Ectodermal cell (in vitro differentiated cells): ENCODE results near the gene SHH. TPM values are rescaled to one million over a fixed set of nuclear protein-coding genes. Genes with fewer than 3 reads are reported as not detected.

Experiments used
- H3K27ac ChIP-seq: 2 replicates; pipeline ENCODE4 v1.7.0; 2013; ENCODE audit warnings: mild to moderate bottlenecking, low read depth, low read length; ENCODE audit not compliant: insufficient read depth, poor library complexity, severe bottlenecking
- H3K27me3 ChIP-seq: 2 replicates; pipeline ENCODE4 v1.7.0; 2013; ENCODE audit warnings: mild to moderate bottlenecking, low read length; ENCODE audit not compliant: insufficient read depth, control insufficient read depth, poor library complexity, severe bottlenecking
- H3K36me3 ChIP-seq: one replicate; pipeline ENCODE4 v1.7.0; 2013; ENCODE audit warnings: low read length; ENCODE audit not compliant: control insufficient read depth, insufficient read depth
- H3K4me1 ChIP-seq: one replicate; pipeline ENCODE4 v1.7.0; 2013; ENCODE audit warnings: low read length; ENCODE audit not compliant: control insufficient read depth, insufficient read depth
- H3K4me3 ChIP-seq: 2 replicates; pipeline ENCODE4 v1.7.0; 2013; ENCODE audit warnings: low read depth, low read length, control low read depth; ENCODE audit not compliant: insufficient read depth
- H3K9me3 ChIP-seq: 2 replicates; pipeline ENCODE4 v1.7.0; 2013; ENCODE audit warnings: mild to moderate bottlenecking, low read length, moderate library complexity; ENCODE audit not compliant: control insufficient read depth
- WGBS, 2 experiments: methylation state at CpG; one replicate each; pipeline ENCODE4 v1.1.7; 2013; ENCODE audit warnings: missing lambda C conversion rate in 2 of 2; 5-methylcytosine and 5-hydroxymethylcytosine counted together
- polyA plus RNA-seq, 4 experiments: library from polyadenylated mRNA; stranded (reverse); fragments of 50-300 nt; gene quantifications; one replicate each; pipeline ENCODE4 v1.2.3, GENCODE V29; 2013

SHH gene
- not detected for polyA plus RNA-seq (2013, experiment 1 of 4)
- 0.04 TPM for polyA plus RNA-seq (2013, experiment 2 of 4)
- 0.11 TPM for polyA plus RNA-seq (2013, experiment 3 of 4)
- 0.08 TPM for polyA plus RNA-seq (2013, experiment 4 of 4)

DNA sequence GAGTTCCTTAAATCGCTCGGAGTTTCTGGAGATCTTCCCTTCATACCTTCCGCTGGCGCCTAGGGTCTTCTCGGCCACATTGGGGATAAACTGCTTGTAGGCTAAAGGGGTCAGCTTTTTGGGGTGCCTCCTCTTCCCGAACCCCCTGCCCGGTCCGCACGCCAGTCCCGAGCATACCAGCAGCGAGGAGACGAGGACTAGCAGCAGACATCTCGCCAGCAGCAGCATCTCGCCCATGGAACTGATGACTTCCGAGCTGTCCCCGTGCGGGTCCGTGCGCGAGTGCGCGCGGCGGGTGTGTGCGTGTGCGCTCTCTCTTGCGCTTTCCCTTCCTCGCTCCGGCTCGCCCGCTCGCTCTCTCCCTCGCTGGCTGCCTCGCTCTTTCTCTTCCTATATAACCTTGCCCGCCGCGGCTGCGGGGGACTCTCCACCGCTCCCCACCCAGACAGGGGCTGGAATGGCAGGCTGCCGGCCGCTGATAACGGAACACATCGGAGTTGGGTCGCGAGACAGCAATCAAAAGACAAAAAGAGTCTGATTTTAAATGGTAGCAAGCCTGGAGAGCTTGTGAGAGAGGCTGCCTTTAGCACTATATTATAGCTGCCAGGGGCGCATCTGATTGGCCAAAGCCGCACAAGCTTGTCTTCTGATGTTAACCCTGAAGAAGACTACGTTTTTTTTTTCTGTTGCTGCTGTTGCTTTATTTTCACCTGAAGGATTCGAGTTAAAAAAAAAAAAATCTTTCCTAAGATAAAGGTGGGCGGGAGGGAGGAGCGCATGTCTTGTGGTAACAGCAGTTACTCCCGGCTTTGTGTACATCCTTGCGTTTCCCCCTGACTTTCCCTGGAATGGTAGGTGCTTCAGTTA is at the start of gene SHH:
SHH (minus strand) TSS at position 569 of the 867 bp plus-strand sequence; CDS start at position 228, 341 bp downstream.
- Histone ChIP-seq H3K4me1 (peaks cover 19% of the 10 kb centered on the region), H3K27me3 (peaks cover 87% of the 10 kb centered on the region), H3K36me3 (no peaks in the 10 kb centered on the region), H3K9me3 (no peaks in the 10 kb centered on the region), H3K27ac (no peak within 1 kb of the TSS), H3K4me3 (no peak within 1 kb of the TSS)
- 2 to 3% methylated on average over 53 of the region's 53 CpGs for WGBS, 2 experiments

DNA sequence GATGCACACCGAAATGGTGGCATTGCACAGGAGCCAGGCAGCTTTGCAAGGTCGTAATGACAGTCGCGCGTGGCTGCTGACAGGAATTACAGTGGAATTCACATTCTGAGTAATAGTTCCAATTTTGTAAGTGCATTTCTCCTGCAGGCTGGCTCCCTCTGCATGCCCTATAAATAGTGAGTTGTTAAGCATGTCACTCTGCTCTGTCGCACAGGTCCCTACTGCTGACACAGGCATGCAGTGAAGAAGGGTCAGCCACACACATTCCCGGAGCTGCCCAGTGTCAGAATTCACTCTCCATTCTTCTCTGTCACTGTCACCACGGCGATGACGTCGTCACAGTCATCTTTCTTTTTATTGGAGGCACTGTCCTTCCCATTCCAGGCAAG is 49.2 kb upstream of the SHH start:
- WGBS, 2 experiments = 76 to 80% methylated on average over 11 of the region's 11 CpGs
- Histone ChIP-seq H3K27me3 (no peaks in the 10 kb centered on the region), H3K4me1 (peaks cover 3% of the 10 kb centered on the region), H3K36me3 (no peaks in the 10 kb centered on the region), H3K27ac (no peak overlapping the region), H3K4me3 (no peak overlapping the region), H3K9me3 (no peaks in the 10 kb centered on the region)

DNA sequence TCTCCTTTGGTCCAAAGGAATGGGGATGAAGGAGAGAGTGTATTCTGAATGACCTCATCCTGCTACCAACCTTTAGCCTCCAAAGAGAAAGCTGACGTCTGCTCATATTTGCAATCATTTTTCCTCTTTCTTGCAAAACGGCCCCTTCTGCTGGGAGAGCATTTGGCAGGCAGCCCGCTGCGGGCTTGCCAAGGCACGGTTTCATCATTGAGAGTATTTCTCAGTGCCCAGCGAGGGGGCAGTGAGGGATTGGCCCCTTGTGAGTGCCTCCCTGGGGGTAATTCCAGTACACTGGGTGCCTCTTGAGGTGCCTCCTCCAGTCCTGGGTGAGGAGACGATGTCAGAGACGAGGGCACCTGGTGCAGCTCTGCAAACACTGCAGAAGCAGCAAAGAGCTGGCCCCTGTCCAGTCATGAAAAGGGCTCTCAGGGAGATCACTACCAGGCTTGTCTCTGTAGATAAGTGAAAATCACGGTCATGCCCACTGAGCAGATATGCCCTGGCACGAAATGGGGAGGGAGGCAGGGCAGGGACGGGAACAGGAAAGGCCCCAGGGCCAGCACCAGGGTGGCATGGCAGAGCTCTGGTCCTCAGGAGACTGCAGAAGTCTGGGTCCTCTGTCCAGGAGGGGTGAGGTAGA is 48.7 kb upstream of the SHH start:
- no peaks in the 10 kb centered on the region for H3K36me3 ChIP-seq
- no peak overlapping the region for H3K4me3 ChIP-seq
- no peaks in the 10 kb centered on the region for H3K9me3 ChIP-seq
- H3K27me3 ChIP-seq = no peaks in the 10 kb centered on the region
- H3K4me1 ChIP-seq = peaks cover 3% of the 10 kb centered on the region
- no peak overlapping the region for H3K27ac ChIP-seq
- WGBS, 2 experiments = 86 to 87% methylated on average over 11 of the region's 11 CpGs

DNA sequence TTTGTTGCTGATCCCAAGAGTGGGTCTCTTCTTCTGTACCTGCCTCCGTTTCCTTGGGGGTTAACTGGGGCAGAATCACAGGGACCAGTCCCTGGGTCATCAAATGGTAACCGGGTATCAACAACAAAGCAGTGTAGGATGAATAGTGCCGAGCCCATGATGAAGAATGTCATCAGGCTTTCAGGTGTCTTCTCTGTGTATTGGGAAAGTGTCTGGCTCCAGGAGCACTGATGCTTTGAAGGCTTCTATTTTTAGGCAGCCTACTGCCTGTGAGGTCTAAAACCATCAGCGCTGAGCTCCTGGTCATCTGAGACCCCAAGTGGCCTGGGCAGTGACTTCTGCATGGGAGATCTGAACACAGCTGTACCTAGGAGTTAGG is 48.2 kb upstream of the SHH start:
- H3K27me3 ChIP-seq = no peaks in the 10 kb centered on the region
- no peaks in the 10 kb centered on the region for H3K9me3 ChIP-seq
- WGBS, 2 experiments = 78 to 81% methylated on average over 4 of the region's 4 CpGs

DNA sequence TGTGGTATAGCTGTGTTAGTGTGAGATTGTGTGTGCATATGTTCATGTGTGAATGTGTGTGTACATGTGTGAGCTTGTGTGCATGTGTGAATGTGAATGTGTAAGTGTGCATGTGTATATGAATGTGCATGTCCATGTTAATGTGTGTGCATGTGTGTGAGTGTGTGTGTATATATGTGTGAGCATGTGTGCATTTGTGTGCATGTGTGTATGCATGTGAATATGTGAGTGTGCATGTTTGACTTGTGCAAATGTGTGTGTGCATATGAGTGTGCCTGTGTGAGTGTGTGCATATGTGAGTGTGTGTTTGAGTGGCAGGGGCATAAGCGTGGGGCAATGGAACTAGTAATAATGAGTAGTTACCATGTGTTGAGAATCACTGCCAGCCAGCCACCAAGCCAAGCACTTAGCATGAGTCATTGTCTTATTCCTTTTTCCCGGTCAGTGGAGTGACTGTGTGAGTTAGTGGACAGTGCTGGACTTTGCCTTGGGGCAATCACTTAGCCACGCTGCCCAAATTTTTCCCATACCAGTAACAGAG is 46.3 kb upstream of the SHH start:
- H3K27me3 ChIP-seq = no peaks in the 10 kb centered on the region
- no peaks in the 10 kb centered on the region for H3K9me3 ChIP-seq
- H3K4me1 ChIP-seq = peaks cover 3% of the 10 kb centered on the region
- no peak overlapping the region for H3K4me3 ChIP-seq
- no peaks in the 10 kb centered on the region for H3K36me3 ChIP-seq
- 81 to 94% methylated on average over 2 to 3 of the region's 3 CpGs for WGBS, 2 experiments
- no peak overlapping the region for H3K27ac ChIP-seq

More for the DNA sequence above, 48.2 kb upstream of the SHH start:
- H3K4me1 ChIP-seq = peaks cover 3% of the 10 kb centered on the region
- H3K4me3 ChIP-seq = no peak overlapping the region
- no peak overlapping the region for H3K27ac ChIP-seq
- H3K36me3 ChIP-seq = no peaks in the 10 kb centered on the region

DNA sequence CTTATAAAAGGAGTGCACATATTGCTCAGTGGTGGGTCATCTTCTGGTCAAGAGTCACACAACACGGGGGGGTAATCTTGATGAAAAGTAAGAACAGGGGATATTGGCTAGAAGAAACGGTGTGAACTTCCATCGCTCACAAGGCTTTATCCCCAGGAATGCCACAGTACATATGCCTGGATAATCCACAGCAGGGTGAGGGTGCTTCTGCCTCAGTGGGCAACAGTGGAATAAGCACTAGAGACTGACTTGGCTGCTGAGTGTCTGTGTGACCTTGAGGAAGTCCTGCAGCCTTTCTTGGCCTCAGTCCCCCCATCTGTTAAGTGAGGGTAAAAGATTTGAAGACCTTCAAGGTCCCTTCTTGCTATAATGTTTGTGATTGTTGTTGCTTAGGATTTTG is 44.9 kb upstream of the SHH start:
- H3K4me1 ChIP-seq = peaks cover 3% of the 10 kb centered on the region
- H3K36me3 ChIP-seq = no peaks in the 10 kb centered on the region
- WGBS, 2 experiments = 91 to 94% methylated on average over 3 of the region's 3 CpGs
- H3K27ac ChIP-seq = no peak overlapping the region
- H3K9me3 ChIP-seq = no peaks in the 10 kb centered on the region
- H3K4me3 ChIP-seq = no peak overlapping the region
- no peaks in the 10 kb centered on the region for H3K27me3 ChIP-seq

DNA sequence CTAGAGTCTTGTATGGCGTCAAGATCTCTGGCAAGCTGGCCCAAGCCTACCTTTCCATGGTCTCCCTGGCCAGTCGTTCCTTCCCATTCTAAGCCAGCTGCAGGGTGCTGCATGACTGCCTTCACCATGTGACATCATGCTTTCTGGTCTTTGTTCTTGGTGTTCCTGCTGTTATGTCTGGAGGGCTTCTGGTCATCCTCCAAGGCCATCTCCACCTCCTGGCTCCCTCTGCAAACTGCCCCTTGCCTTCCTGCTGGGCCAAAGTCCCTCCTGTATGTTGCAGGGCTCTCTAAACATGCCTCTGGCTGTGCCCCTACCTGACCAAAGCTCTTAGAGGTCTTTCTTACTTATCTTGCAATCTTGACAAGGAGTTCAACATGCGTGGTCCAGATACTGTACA is 44.4 kb upstream of the SHH start:
- no peak overlapping the region for H3K4me3 ChIP-seq
- peaks cover 3% of the 10 kb centered on the region for H3K4me1 ChIP-seq
- no peaks in the 10 kb centered on the region for H3K27me3 ChIP-seq
- H3K9me3 ChIP-seq = no peaks in the 10 kb centered on the region
- H3K27ac ChIP-seq = no peak overlapping the region
- 90 to 91% methylated on average over 3 of the region's 3 CpGs for WGBS, 2 experiments
- no peaks in the 10 kb centered on the region for H3K36me3 ChIP-seq

DNA sequence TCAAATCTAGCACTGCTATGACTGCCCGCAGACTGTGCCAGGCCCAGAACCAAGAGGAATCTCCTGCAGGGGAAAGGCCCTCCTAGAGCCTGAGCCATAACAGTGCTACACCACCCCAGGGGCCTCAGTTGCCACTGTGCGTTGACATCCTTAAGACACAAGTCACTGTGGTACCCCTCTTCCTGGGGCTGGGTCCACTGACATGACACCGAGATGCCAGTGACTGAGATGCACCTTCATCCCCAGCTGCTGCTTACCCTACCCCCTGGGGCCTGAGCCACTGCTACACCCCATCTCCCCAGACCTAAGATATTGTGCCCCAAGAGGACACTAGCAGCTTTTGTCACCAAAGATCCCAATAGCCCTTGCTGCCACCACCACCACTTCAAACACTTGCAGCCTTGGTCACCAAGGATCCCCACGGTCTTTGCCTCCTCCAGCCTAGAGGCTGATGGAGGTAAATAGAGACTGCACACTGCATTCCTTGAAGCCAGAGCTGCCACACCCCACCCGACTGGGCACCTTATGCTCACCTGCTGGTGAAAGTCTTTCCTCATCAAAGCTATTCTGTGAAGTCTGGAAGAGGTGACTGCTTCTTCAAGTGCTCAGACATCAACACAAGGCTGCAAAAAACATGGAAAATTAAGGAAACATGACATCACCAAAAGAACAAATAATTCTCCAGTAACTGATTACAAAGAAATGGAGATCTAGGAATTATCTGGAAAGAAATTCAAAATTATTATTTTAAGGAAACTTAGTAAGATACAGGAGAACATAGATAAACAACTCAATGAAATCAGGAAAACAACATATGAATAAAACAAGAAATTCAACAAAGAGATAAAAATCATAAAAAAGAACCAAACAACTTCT is 40.4 kb upstream of the SHH start:
- no peak overlapping the region for H3K4me3 ChIP-seq
- 94% methylated on average over 5 of the region's 5 CpGs for WGBS, 2 experiments
- H3K27me3 ChIP-seq = no peaks in the 10 kb centered on the region
- H3K4me1 ChIP-seq = no peaks in the 10 kb centered on the region
- no peak overlapping the region for H3K27ac ChIP-seq
- no peaks in the 10 kb centered on the region for H3K36me3 ChIP-seq
- H3K9me3 ChIP-seq = no peaks in the 10 kb centered on the region

DNA sequence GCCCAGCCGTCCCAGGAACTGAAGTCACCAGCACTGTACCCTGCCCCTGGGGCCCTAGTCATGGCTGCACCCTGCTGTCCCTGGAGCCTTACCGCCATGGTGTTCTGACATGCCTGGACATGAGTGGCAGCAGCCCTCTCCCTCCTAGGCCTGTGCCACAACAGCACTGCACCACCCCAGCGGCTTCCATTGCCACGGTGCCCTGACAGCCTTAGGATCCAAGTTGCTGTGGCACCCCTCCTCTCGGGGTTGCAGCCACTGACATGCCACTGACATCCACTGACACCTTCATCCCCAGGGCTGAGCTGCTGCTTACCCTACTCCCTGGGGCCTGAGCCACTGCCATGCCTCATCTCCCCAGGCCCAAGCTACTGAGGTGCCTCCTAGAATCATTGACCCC is 39.6 kb upstream of the SHH start:
- Histone ChIP-seq H3K36me3 (no peaks in the 10 kb centered on the region), H3K27ac (no peak overlapping the region), H3K4me3 (no peak overlapping the region), H3K27me3 (no peaks in the 10 kb centered on the region), H3K4me1 (no peaks in the 10 kb centered on the region), H3K9me3 (no peaks in the 10 kb centered on the region)
- WGBS, 2 experiments = 90 to 91% methylated on average over 5 of the region's 5 CpGs
